Duodenal mucosa (tissue), 2 donors: ENCODE measurements around the gene DEFB124.

ENCODE experiments used
- H3K27ac ChIP-seq: one replicate; pipeline ENCODE4 v1.7.0; 2013; ENCODE audit warnings: low read depth, low read length
- H3K27me3 ChIP-seq, 2 donors: one replicate each; pipeline ENCODE4 v1.7.0; 2013; ENCODE audit warnings: low read length in 2 of 2, control low read depth in 1 of 2; ENCODE audit not compliant: insufficient read depth in 2 of 2, control insufficient read depth in 1 of 2
- H3K36me3 ChIP-seq, 2 donors: one replicate each; pipeline ENCODE4 v1.7.0; 2013; ENCODE audit warnings: low read length in 2 of 2, control low read depth in 1 of 2; ENCODE audit not compliant: insufficient read depth in 2 of 2, control insufficient read depth in 1 of 2
- H3K4me1 ChIP-seq, 2 donors: one replicate each; pipeline ENCODE4 v1.7.0; 2013; ENCODE audit warnings: low read length in 2 of 2, control low read depth in 1 of 2; ENCODE audit not compliant: insufficient read depth in 2 of 2, control insufficient read depth in 1 of 2
- H3K4me3 ChIP-seq, 2 donors: one replicate each; pipeline ENCODE4 v1.7.0; 2013; ENCODE audit warnings: low read length in 2 of 2, low read depth in 1 of 2
- H3K9ac ChIP-seq, 2 donors: one replicate each; pipeline ENCODE4 v1.7.0; 2013; ENCODE audit warnings: low read length in 2 of 2, low read depth in 1 of 2
- H3K9me3 ChIP-seq, 2 donors: one replicate each; pipeline ENCODE4 v1.7.0; 2013; ENCODE audit warnings: low read length in 2 of 2, control low read depth in 1 of 2; ENCODE audit not compliant: control insufficient read depth in 1 of 2

The DEFB124 gene

GRCh38 chr20:31489152-31489551, 14.2 kb upstream of the DEFB124 start:
- H3K4me1 ChIP-seq = no peaks in the 10 kb centered on the region
- H3K27ac ChIP-seq = no peak overlapping the region
- no peaks in the 10 kb centered on the region for H3K36me3 ChIP-seq
- H3K9me3 ChIP-seq = no peaks in the 10 kb centered on the region
- peaks cover 0 to 7% of the 10 kb centered on the region in 2 donors for H3K27me3 ChIP-seq
- H3K4me3 ChIP-seq = no peak overlapping the region
- H3K9ac ChIP-seq = no peak overlapping the region

GRCh38 chr20:31488115-31488514, 13.2 kb upstream of the DEFB124 start:
- H3K4me3 ChIP-seq = no peak overlapping the region
- no peaks in the 10 kb centered on the region for H3K4me1 ChIP-seq
- peaks cover 0 to 7% of the 10 kb centered on the region in 2 donors for H3K27me3 ChIP-seq
- no peaks in the 10 kb centered on the region for H3K36me3 ChIP-seq
- H3K9ac ChIP-seq = no peak overlapping the region
- no peaks in the 10 kb centered on the region for H3K9me3 ChIP-seq
- H3K27ac ChIP-seq = no peak overlapping the region

- H3K9ac ChIP-seq = no peak overlapping the region
- H3K9me3 ChIP-seq = no peaks in the 10 kb centered on the region
- peak overlapping the region; percentile 81 for H3K27ac ChIP-seq
- H3K4me3 ChIP-seq = no peak overlapping the region
- no peaks in the 10 kb centered on the region for H3K4me1 ChIP-seq
- peaks cover 0 to 7% of the 10 kb centered on the region in 2 donors for H3K27me3 ChIP-seq
- no peaks in the 10 kb centered on the region for H3K36me3 ChIP-seq
Observed at GRCh38 chr20:31485450-31486339, 10.8 kb upstream of the DEFB124 start.

GRCh38 chr20:31484001-31484400, 9.1 kb upstream of the DEFB124 start:
- Histone ChIP-seq H3K27ac (no peak overlapping the region), H3K9ac (no peak overlapping the region), H3K27me3 (peaks cover 0 to 7% of the 10 kb centered on the region in 2 donors), H3K4me1 (no peaks in the 10 kb centered on the region), H3K4me3 (no peak overlapping the region), H3K9me3 (no peaks in the 10 kb centered on the region), H3K36me3 (no peaks in the 10 kb centered on the region)

- Histone ChIP-seq H3K4me3 (no peak overlapping the region), H3K9ac (no peak overlapping the region), H3K27ac (no peak overlapping the region), H3K9me3 (no peaks in the 10 kb centered on the region), H3K27me3 (peaks cover 7 to 25% of the 10 kb centered on the region in 2 donors), H3K36me3 (no peaks in the 10 kb centered on the region), H3K4me1 (no peaks in the 10 kb centered on the region)
Observed at GRCh38 chr20:31476643-31477215, 1.8 kb upstream of the DEFB124 start.

GRCh38 chr20:31476294-31476585, 1.3 kb upstream of the DEFB124 start:
- Histone ChIP-seq H3K9ac (no peak overlapping the region), H3K9me3 (no peaks in the 10 kb centered on the region), H3K36me3 (no peaks in the 10 kb centered on the region), H3K27me3 (peaks cover 7 to 25% of the 10 kb centered on the region in 2 donors), H3K27ac (no peak overlapping the region), H3K4me1 (no peaks in the 10 kb centered on the region), H3K4me3 (peak overlapping the region in 1 of 2 donors; percentile 40)

GRCh38 chr20:31475472-31476293, 756 bp upstream of the DEFB124 start:
- Histone ChIP-seq H3K27me3 (peaks cover 7 to 25% of the 10 kb centered on the region in 2 donors), H3K9me3 (no peaks in the 10 kb centered on the region), H3K4me3 (peak overlapping the region; percentile 40 to 43), H3K27ac (no peak overlapping the region), H3K36me3 (no peaks in the 10 kb centered on the region), H3K4me1 (no peaks in the 10 kb centered on the region), H3K9ac (peak overlapping the region in 1 of 2 donors; percentile 25)

GRCh38 chr20:31474097-31474436, 860 bp downstream of the DEFB124 start:
- H3K27ac ChIP-seq = no peak overlapping the region
- H3K9me3 ChIP-seq = no peaks in the 10 kb centered on the region
- no peaks in the 10 kb centered on the region for H3K4me1 ChIP-seq
- no peak overlapping the region for H3K9ac ChIP-seq
- H3K36me3 ChIP-seq = no peaks in the 10 kb centered on the region
- H3K4me3 ChIP-seq = no peak overlapping the region
- peaks cover 7 to 25% of the 10 kb centered on the region in 2 donors for H3K27me3 ChIP-seq

GRCh38 chr20:31473331-31474096, 1.4 kb downstream of the DEFB124 start:
- Histone ChIP-seq H3K4me1 (no peaks in the 10 kb centered on the region), H3K36me3 (no peaks in the 10 kb centered on the region), H3K27me3 (peaks cover 7 to 25% of the 10 kb centered on the region in 2 donors), H3K27ac (no peak overlapping the region), H3K9me3 (no peaks in the 10 kb centered on the region), H3K9ac (no peak overlapping the region), H3K4me3 (no peak overlapping the region)
